HEK293 (cell line): Measurements from ENCODE around the gene C19orf33.

Source experiments
- CTCF ChIA-PET: fragments of 350-600 bp; formaldehyde crosslinking; extraction: SDS; loops from one replicate; lab custom pipeline; 2021; ENCODE audit warnings: antibody characterized with exemption; lab: Yijun Ruan, JAX
- POLR2A ChIA-PET: fragments of 300-600 bp; formaldehyde crosslinking; extraction: SDS; loops from one replicate; lab custom pipeline; 2020; ENCODE audit warnings: antibody characterized with exemption, inconsistent platforms; lab: Yijun Ruan, JAX
- H3K27ac ChIP-seq: fragments of 200-500 bp; sonication (Bioruptor generic); 2 replicates; pipeline ENCODE4 v1.5.1; 2014; ENCODE audit warnings: low read depth, low read length, control low read depth, inconsistent platforms; ENCODE audit errors: extremely low read depth
- H3K36me3 ChIP-seq, 2 experiments: fragments of 200-500 bp in 1 of 2; sonication (Bioruptor generic) in 1 of 2; 1 replicate in 1 of 2; 2 replicates in 1 of 2; pipeline ENCODE4 v1.5.1; 2014 to 2017; ENCODE audit warnings: inconsistent platforms in 2 of 2, low read length in 2 of 2; ENCODE audit not compliant: control insufficient read depth in 2 of 2, insufficient read depth in 1 of 2
- H3K4me1 ChIP-seq: fragments of 200-500 bp; sonication (Bioruptor generic); 2 replicates; pipeline ENCODE4 v1.5.1; 2014; ENCODE audit warnings: mild to moderate bottlenecking, low read length, inconsistent platforms; ENCODE audit not compliant: control insufficient read depth, insufficient read depth
- H3K4me3 ChIP-seq: 2 replicates; pipeline ENCODE4 v1.5.1; 2011; ENCODE audit warnings: low read depth, mild to moderate bottlenecking, control low read depth, low read length, moderate library complexity
- H3K9me3 ChIP-seq: fragments of 200-500 bp; sonication (Bioruptor generic); 2 replicates; pipeline ENCODE4 v1.5.1; 2014; ENCODE audit warnings: low read depth, low read length, inconsistent platforms; ENCODE audit not compliant: control insufficient read depth, insufficient read depth
- EGR2 ChIP-seq: fragments of 450-650 bp; formaldehyde crosslinking; IDR thresholded peaks from 2 replicates; pipeline ENCODE4 v1.5.1; 2016; ENCODE audit warnings: low read depth, missing biosample characterization, missing genetic modification characterization
- FEZF1 ChIP-seq: fragments of 450-650 bp; formaldehyde crosslinking; IDR thresholded peaks from 2 replicates; pipeline ENCODE4 v1.5.1; 2016; ENCODE audit warnings: missing biosample characterization, missing genetic modification characterization
- KLF8 ChIP-seq: fragments of 450-650 bp; formaldehyde crosslinking; IDR thresholded peaks from 2 replicates; pipeline ENCODE4 v1.5.1; 2016; ENCODE audit warnings: missing biosample characterization, missing genetic modification characterization
- PRDM1 ChIP-seq: fragments of 450-650 bp; formaldehyde crosslinking; IDR thresholded peaks from 2 replicates; pipeline ENCODE4; 2016; ENCODE audit warnings: missing biosample characterization, missing genetic modification characterization
- ZBTB48 ChIP-seq: fragments of 450-650 bp; formaldehyde crosslinking; IDR thresholded peaks from 2 replicates; pipeline ENCODE4 v1.5.1; 2016; ENCODE audit warnings: missing biosample characterization, missing genetic modification characterization
- ZFHX2 ChIP-seq: fragments of 450-650 bp; formaldehyde crosslinking; conservative IDR thresholded peaks from 2 replicates; pipeline ENCODE4 v1.5.1; 2016; ENCODE audit warnings: missing biosample characterization, missing genetic modification characterization
- ZNF121 ChIP-seq: fragments of 450-650 bp; formaldehyde crosslinking; IDR thresholded peaks from 2 replicates; pipeline ENCODE4 v1.5.1; 2016; ENCODE audit warnings: missing biosample characterization, missing genetic modification characterization
- ZNF202 ChIP-seq: fragments of 450-650 bp; formaldehyde crosslinking; IDR thresholded peaks from 2 replicates; pipeline ENCODE4 v1.5.1; 2016; ENCODE audit warnings: missing biosample characterization, missing genetic modification characterization, borderline replicate concordance
- ZNF24 ChIP-seq: fragments of 450-650 bp; formaldehyde crosslinking; IDR thresholded peaks from 2 replicates; pipeline ENCODE4 v1.5.1; 2016; ENCODE audit warnings: missing biosample characterization, missing genetic modification characterization
- ZNF416 ChIP-seq: fragments of 450-650 bp; formaldehyde crosslinking; IDR thresholded peaks from 2 replicates; pipeline ENCODE4 v1.5.1; 2016; ENCODE audit warnings: missing biosample characterization, missing genetic modification characterization
- ZNF510 ChIP-seq: fragments of 450-650 bp; formaldehyde crosslinking; IDR thresholded peaks from 2 replicates; pipeline ENCODE4 v1.5.1; 2018; ENCODE audit warnings: mild to moderate bottlenecking, missing genetic modification characterization, missing biosample characterization; ENCODE audit not compliant: insufficient replicate concordance
- ZNF548 ChIP-seq: fragments of 450-650 bp; formaldehyde crosslinking; IDR thresholded peaks from 2 replicates; pipeline ENCODE4 v1.5.1; 2016; ENCODE audit warnings: missing biosample characterization, missing genetic modification characterization
- ZNF600 ChIP-seq: fragments of 450-650 bp; formaldehyde crosslinking; IDR thresholded peaks from 2 replicates; pipeline ENCODE4 v1.5.1; 2016; ENCODE audit warnings: missing biosample characterization, missing genetic modification characterization
- ZNF626 ChIP-seq: fragments of 450-650 bp; sonication (Bioruptor Pico); formaldehyde crosslinking; IDR thresholded peaks from 2 replicates; pipeline ENCODE4 v1.5.1; 2018; ENCODE audit warnings: missing biosample characterization, missing genetic modification characterization, inconsistent platforms
- ZNF664 ChIP-seq: fragments of 450-650 bp; formaldehyde crosslinking; IDR thresholded peaks from 2 replicates; pipeline ENCODE4 v1.5.1; 2016; ENCODE audit warnings: missing biosample characterization, missing genetic modification characterization
- ZNF677 ChIP-seq: fragments of 450-650 bp; IDR thresholded peaks from 2 replicates; pipeline ENCODE4 v1.5.0; 2018; ENCODE audit warnings: missing biosample characterization, mild to moderate bottlenecking, missing genetic modification characterization, moderate library complexity
- ZNF707 ChIP-seq: fragments of 450-650 bp; formaldehyde crosslinking; IDR thresholded peaks from 2 replicates; pipeline ENCODE4 v1.5.1; 2016; ENCODE audit warnings: missing biosample characterization, missing genetic modification characterization
- TF ChIP-seq, protein P1 (sequence below): fragments of 450-650 bp; formaldehyde crosslinking; IDR thresholded peaks from 2 replicates; pipeline ENCODE4 v1.5.1; 2016; ENCODE audit warnings: missing biosample characterization, missing genetic modification characterization
- TF ChIP-seq, protein P2 (sequence below): fragments of 450-650 bp; formaldehyde crosslinking; IDR thresholded peaks from 2 replicates; pipeline ENCODE4 v1.5.1; 2016; ENCODE audit warnings: missing biosample characterization, missing genetic modification characterization
- TF ChIP-seq, protein P3 (sequence below): fragments of 450-650 bp; formaldehyde crosslinking; IDR thresholded peaks from 2 replicates; pipeline ENCODE4 v1.5.1; 2016; ENCODE audit warnings: missing biosample characterization, missing genetic modification characterization, borderline replicate concordance
- TF ChIP-seq, protein P4 (sequence below): fragments of 450-650 bp; formaldehyde crosslinking; IDR thresholded peaks from 2 replicates; pipeline ENCODE4 v1.5.1; 2016; ENCODE audit warnings: missing biosample characterization, missing genetic modification characterization

The C19orf33 gene

DNA sequence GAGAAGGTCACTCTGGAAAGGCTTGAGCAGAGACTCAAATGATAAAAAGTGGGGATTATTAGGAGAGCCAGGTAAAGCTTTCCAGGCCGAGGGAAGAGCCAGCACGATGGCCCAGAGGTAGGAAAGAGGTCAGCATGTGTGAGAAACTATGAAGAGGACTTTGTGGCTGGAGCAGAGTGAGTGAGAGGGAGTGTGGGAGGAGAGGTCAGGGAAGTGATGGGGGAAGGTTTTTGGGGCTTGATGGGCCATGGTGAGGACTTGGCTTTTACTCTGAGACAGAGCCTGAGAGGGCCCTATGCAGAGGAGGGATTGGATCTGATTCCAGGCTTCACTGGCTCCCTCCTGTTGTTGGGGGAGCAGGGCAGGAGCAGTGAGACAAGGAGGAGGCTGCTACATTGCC lies 36.9 kb downstream of the C19orf33 start:
- ChIA-PET POLR2A (no interaction called here), CTCF (interaction anchor here (0.6 kb wide), 1 partner anchor 198 kb away, joined by 4 read pairs; no protein-coding TSS in a partner anchor)
- peaks cover 14% of the 10 kb centered on the region for H3K4me1 ChIP-seq
- no peak overlapping the region for H3K4me3 ChIP-seq
- TF ChIP-seq ZNF548 (tag by site-specific recombination), result no peak
- TF ChIP-seq ZNF24, result no peak
- no peak for TF ChIP-seq KLF8 (tag by site-specific recombination)
- TF ChIP-seq ZNF626 (tag by site-specific recombination), result no peak
- no peak for TF ChIP-seq ZNF664 (tag by site-specific recombination)
- TF ChIP-seq FEZF1 (tag by site-specific recombination), result no peak
- TF ChIP-seq, protein P1, sequence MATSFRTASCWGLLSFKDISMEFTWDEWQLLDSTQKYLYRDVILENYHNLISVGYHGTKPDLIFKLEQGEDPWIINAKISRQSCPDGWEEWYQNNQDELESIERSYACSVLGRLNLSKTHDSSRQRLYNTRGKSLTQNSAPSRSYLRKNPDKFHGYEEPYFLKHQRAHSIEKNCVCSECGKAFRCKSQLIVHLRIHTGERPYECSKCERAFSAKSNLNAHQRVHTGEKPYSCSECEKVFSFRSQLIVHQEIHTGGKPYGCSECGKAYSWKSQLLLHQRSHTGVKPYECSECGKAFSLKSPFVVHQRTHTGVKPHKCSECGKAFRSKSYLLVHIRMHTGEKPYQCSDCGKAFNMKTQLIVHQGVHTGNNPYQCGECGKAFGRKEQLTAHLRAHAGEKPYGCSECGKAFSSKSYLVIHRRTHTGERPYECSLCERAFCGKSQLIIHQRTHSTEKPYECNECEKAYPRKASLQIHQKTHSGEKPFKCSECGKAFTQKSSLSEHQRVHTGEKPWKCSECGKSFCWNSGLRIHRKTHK, result no peak
- TF ChIP-seq PRDM1 (tag by site-specific recombination), result peak; percentile 31; the same call in 1 of the 2 replicates
- TF ChIP-seq, protein P2, sequence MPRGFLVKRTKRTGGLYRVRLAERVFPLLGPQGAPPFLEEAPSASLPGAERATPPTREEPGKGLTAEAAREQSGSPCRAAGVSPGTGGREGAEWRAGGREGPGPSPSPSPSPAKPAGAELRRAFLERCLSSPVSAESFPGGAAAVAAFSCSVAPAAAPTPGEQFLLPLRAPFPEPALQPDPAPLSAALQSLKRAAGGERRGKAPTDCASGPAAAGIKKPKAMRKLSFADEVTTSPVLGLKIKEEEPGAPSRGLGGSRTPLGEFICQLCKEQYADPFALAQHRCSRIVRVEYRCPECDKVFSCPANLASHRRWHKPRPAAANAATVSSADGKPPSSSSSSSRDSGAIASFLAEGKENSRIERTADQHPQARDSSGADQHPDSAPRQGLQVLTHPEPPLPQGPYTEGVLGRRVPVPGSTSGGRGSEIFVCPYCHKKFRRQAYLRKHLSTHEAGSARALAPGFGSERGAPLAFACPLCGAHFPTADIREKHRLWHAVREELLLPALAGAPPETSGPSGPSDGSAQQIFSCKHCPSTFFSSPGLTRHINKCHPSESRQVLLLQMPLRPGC (tag by site-specific recombination), result no peak
- no peak for TF ChIP-seq ZNF416 (tag by site-specific recombination)
- TF ChIP-seq ZNF510 (tag by site-specific recombination), result no peak
- TF ChIP-seq ZNF600 (tag by site-specific recombination), result peak; percentile 57
- peak; percentile 54 for TF ChIP-seq ZFHX2 (tag by site-specific recombination)
- 0 out of 2 replicates have a peak, but pooled peaks have one; percentile 35 for TF ChIP-seq EGR2 (tag by site-specific recombination)
- H3K9me3 ChIP-seq, result no peaks in the 10 kb centered on the region
- no peak overlapping the region for H3K27ac ChIP-seq
- H3K36me3 ChIP-seq, result peaks cover 0 to 11% of the 10 kb centered on the region in 2 experiments; a peak in 1 of 3 replicates

DNA sequence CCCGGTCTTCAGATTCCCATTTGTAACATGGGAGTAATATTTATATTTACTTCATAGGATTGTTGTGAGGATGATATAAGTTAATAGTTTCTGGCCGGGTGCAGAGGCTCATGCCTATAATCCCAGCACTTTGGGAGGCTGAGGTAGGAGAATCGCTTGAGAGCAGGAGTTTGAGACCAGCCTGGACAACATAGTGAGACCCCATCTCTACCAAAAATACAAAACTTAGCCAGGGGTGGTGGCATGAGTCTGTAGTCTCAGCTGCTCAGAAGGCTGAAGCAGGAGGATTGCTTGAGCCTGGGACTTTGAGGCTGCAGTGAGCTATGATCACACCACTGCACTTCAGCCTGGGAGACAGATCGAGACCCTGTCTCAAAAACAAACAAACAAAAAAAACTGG lies 42.8 kb downstream of the C19orf33 start:
- POLR2A ChIA-PET, result interaction anchor here (0.6 to 1.6 kb wide), 4 partner anchors 11 to 482 kb away, joined by 3 to 5 read pairs (median 4); partner anchors contain the start of gene PSMD8
- H3K9me3 ChIP-seq, result no peaks in the 10 kb centered on the region
- H3K4me3 ChIP-seq, result no peak overlapping the region
- no peak overlapping the region for H3K27ac ChIP-seq
- TF ChIP-seq ZFHX2 (tag by site-specific recombination) (0 out of 2 replicates have a peak, but pooled peaks have one; percentile 22), ZNF121 (tag by site-specific recombination) (peak; percentile 93), ZNF707 (tag by site-specific recombination) (no peak), ZNF677 (no peak), ZNF202 (no peak), ZBTB48 (tag by site-specific recombination) (no peak)
- TF ChIP-seq, protein P3, sequence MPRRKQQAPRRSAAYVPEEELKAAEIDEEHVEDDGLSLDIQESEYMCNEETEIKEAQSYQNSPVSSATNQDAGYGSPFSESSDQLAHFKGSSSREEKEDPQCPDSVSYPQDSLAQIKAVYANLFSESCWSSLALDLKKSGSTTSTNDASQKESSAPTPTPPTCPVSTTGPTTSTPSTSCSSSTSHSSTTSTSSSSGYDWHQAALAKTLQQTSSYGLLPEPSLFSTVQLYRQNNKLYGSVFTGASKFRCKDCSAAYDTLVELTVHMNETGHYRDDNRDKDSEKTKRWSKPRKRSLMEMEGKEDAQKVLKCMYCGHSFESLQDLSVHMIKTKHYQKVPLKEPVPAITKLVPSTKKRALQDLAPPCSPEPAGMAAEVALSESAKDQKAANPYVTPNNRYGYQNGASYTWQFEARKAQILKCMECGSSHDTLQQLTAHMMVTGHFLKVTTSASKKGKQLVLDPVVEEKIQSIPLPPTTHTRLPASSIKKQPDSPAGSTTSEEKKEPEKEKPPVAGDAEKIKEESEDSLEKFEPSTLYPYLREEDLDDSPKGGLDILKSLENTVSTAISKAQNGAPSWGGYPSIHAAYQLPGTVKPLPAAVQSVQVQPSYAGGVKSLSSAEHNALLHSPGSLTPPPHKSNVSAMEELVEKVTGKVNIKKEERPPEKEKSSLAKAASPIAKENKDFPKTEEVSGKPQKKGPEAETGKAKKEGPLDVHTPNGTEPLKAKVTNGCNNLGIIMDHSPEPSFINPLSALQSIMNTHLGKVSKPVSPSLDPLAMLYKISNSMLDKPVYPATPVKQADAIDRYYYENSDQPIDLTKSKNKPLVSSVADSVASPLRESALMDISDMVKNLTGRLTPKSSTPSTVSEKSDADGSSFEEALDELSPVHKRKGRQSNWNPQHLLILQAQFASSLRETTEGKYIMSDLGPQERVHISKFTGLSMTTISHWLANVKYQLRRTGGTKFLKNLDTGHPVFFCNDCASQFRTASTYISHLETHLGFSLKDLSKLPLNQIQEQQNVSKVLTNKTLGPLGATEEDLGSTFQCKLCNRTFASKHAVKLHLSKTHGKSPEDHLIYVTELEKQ (tag by site-specific recombination), result no peak
- TF ChIP-seq, protein P4, sequence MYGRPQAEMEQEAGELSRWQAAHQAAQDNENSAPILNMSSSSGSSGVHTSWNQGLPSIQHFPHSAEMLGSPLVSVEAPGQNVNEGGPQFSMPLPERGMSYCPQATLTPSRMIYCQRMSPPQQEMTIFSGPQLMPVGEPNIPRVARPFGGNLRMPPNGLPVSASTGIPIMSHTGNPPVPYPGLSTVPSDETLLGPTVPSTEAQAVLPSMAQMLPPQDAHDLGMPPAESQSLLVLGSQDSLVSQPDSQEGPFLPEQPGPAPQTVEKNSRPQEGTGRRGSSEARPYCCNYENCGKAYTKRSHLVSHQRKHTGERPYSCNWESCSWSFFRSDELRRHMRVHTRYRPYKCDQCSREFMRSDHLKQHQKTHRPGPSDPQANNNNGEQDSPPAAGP (tag by site-specific recombination), result no peak
- CTCF ChIA-PET, result interaction anchor here (0.6 to 2.1 kb wide), 5 partner anchors 12 to 999 kb away, joined by 3 to 8 read pairs (median 6); partner anchors contain the start of genes CATSPERG, FAM98C and PSMD8
- no peaks in the 10 kb centered on the region for H3K4me1 ChIP-seq
- peaks cover 0 to 8% of the 10 kb centered on the region in 2 experiments; a peak in 1 of 3 replicates for H3K36me3 ChIP-seq
